ENCODE measurements around the gene EXOC3L2. TPM values are rescaled to one million over a fixed set of nuclear protein-coding genes. Genes with fewer than 3 reads are reported as not detected.

EXOC3L2 gene
- total and polyA plus RNA-seq, 2 of the 8 experiments (the other 6 are each of a cell fraction or from before 2014, with no cell fraction given) = 1.4 to 1.6 TPM

GRCh38 chr19:45279587-45280192 lies 34.5 kb upstream of the EXOC3L2 start (continued):
- TF ChIP-seq CHD7 (IDR thresholded peaks at IDR 0.05; ENCODE audit: insufficient replicate concordance, low read length) = no peak
- no peak for TF ChIP-seq CHD2 (IDR thresholded peaks at IDR 0.05; ENCODE audit: low read length)
- TF ChIP-seq RBBP5 (IDR thresholded peaks at IDR 0.05; ENCODE audit: borderline replicate concordance, low read depth, low read length) = no peak
- TF ChIP-seq TAF7 (optimal IDR thresholded peaks at IDR 0.05; ENCODE audit: borderline replicate concordance, low read depth, low read length) = no peak

Measured in H1 (cell line).